Karpas-422 (cell line): Measurements from ENCODE around the gene TUT4. TPM values are rescaled to one million over a fixed set of nuclear protein-coding genes. Genes with fewer than 3 reads are reported as not detected.

Source experiments
- DNase-seq: peaks from one replicate; pipeline ENCODE4 v3.0.0-alpha.2; 2015
- H2AFZ ChIP-seq: fragments of 200-600 bp; sonication (generic); 2 replicates; pipeline ENCODE4 v1.6.1; 2014; ENCODE audit warnings: antibody characterized with exemption, low read length, mixed read lengths
- H3K27ac ChIP-seq: fragments of 200-600 bp; sonication (generic); 2 replicates; pipeline ENCODE4 v1.5.1; 2014; ENCODE audit warnings: mild to moderate bottlenecking, low read length, moderate library complexity
- H3K27me3 ChIP-seq: fragments of 200-600 bp; sonication (generic); 2 replicates; pipeline ENCODE4 v1.6.1; 2014; ENCODE audit warnings: low read length, mixed read lengths
- H3K36me3 ChIP-seq: fragments of 200-600 bp; sonication (generic); 2 replicates; pipeline ENCODE4 v1.6.1; 2014; ENCODE audit warnings: low read length, mixed read lengths; ENCODE audit not compliant: insufficient read depth
- H3K4me1 ChIP-seq: fragments of 200-600 bp; sonication (generic); 2 replicates; pipeline ENCODE4 v1.6.1; 2014; ENCODE audit warnings: mild to moderate bottlenecking, low read length, mixed read lengths
- H3K4me2 ChIP-seq: fragments of 200-600 bp; sonication (generic); 2 replicates; pipeline ENCODE4 v1.6.1; 2014; ENCODE audit warnings: low read length, low read depth, mild to moderate bottlenecking; ENCODE audit not compliant: poor library complexity, severe bottlenecking
- H3K4me3 ChIP-seq: fragments of 200-600 bp; sonication (generic); 2 replicates; pipeline ENCODE4 v1.5.1; 2014; ENCODE audit warnings: mild to moderate bottlenecking, antibody characterized with exemption, low read length, mixed read lengths
- H3K79me2 ChIP-seq: fragments of 200-600 bp; sonication (generic); 2 replicates; pipeline ENCODE4 v1.6.1; 2014; ENCODE audit warnings: mild to moderate bottlenecking, low read length, mixed read lengths
- H3K9ac ChIP-seq: fragments of 200-600 bp; sonication (generic); 2 replicates; pipeline ENCODE4 v1.6.0; 2014; ENCODE audit warnings: low read length
- H3K9me2 ChIP-seq: fragments of 200-600 bp; sonication (generic), shearing (Covaris generic); replicated peaks from 2 replicates; pipeline ENCODE4 v1.6.0; 2014; ENCODE audit warnings: mild to moderate bottlenecking, low read length, moderate library complexity; ENCODE audit not compliant: insufficient read depth
- H3K9me3 ChIP-seq: fragments of 300-700, 200-600 bp; sonication (generic); 2 replicates; pipeline ENCODE4 v1.6.1; 2014; ENCODE audit warnings: low read length, mixed read lengths
- H4K20me1 ChIP-seq: fragments of 200-600 bp; sonication (generic); 2 replicates; pipeline ENCODE4 v1.6.1; 2014; ENCODE audit warnings: mild to moderate bottlenecking, antibody characterized with exemption, low read length, low read depth; ENCODE audit not compliant: insufficient read depth
- total RNA-seq: library from RNA; depleted of rRNA; stranded (reverse); fragments of >200 nt; shearing (Covaris generic); gene quantifications from 2 replicates; pipeline ENCODE4 v1.2.3, GENCODE V29; 2014; ENCODE audit warnings: low replicate concordance; rRNA removed

The TUT4 gene
- 53.6 and 97.8 TPM in 2 replicates for total RNA-seq

GRCh38 chr1:52552505-52553361 lies at the start of gene TUT4:
Gene TUT4, minus strand, starts transcription at chr1:52553092. Its CDS starts 26,812 bp downstream, at chr1:52526280.
- Histone ChIP-seq H3K79me2 (peaks cover 52% of the 10 kb centered on the region), H2AFZ (peak within 1 kb of the TSS; percentile 81)
- peak; percentile 94 for DNase-seq

GRCh38 chr1:52601991-52602855 lies 49.3 kb upstream of the TUT4 start, which contains the start of gene GPX7:
Gene GPX7, plus strand, starts transcription at chr1:52602371. Its CDS starts 39 bp downstream, at chr1:52602410.
- H3K27me3 ChIP-seq: no peaks in the 10 kb centered on the region
- H3K36me3 ChIP-seq: peaks cover 22% of the 10 kb centered on the region; the same call in 1 of the 2 replicates
- no peaks in the 10 kb centered on the region for H3K9me2 ChIP-seq
- peak within 1 kb of the TSS; percentile 96 for H2AFZ ChIP-seq
- peaks cover 27% of the 10 kb centered on the region for H3K4me1 ChIP-seq
- H3K4me3 ChIP-seq: peak within 1 kb of the TSS; percentile 87
- no peaks in the 10 kb centered on the region for H3K9me3 ChIP-seq
- H3K79me2 ChIP-seq: peaks cover 41% of the 10 kb centered on the region
- H3K27ac ChIP-seq: peak within 1 kb of the TSS; percentile 68
- DNase-seq: peak; percentile 86
- peak within 1 kb of the TSS; percentile 95 for H3K9ac ChIP-seq
- H4K20me1 ChIP-seq: no peaks in the 10 kb centered on the region
- H3K4me2 ChIP-seq: peak within 1 kb of the TSS; percentile 93

More at GRCh38 chr1:52552505-52553361, at the start of gene TUT4:
- H4K20me1 ChIP-seq: no peaks in the 10 kb centered on the region; the same call in 1 of the 2 replicates
- peak within 1 kb of the TSS; percentile 89 for H3K4me3 ChIP-seq
- peak within 1 kb of the TSS; percentile 91 for H3K27ac ChIP-seq
- peaks cover 2% of the 10 kb centered on the region; the same call in 1 of the 2 replicates for H3K36me3 ChIP-seq
- peak within 1 kb of the TSS; percentile 86 for H3K4me2 ChIP-seq
- H3K27me3 ChIP-seq: no peaks in the 10 kb centered on the region
- H3K4me1 ChIP-seq: peaks cover 37% of the 10 kb centered on the region
- no peaks in the 10 kb centered on the region for H3K9me3 ChIP-seq
- peak within 1 kb of the TSS; percentile 90 for H3K9ac ChIP-seq
- H3K9me2 ChIP-seq: no peaks in the 10 kb centered on the region

GRCh38 chr1:52601519-52601918 lies 48.6 kb upstream of the TUT4 start:
- peak overlapping the region; percentile 87 for H3K4me3 ChIP-seq

GRCh38 chr1:52600533-52601179 lies 47.8 kb upstream of the TUT4 start:
- Histone ChIP-seq H3K9me2 (no peaks in the 10 kb centered on the region), H3K36me3 (peaks cover 7% of the 10 kb centered on the region; the same call in 1 of the 2 replicates), H3K9ac (no peak overlapping the region), H3K79me2 (peaks cover 37% of the 10 kb centered on the region), H2AFZ (0 out of 2 replicates have a peak overlapping the region, but pooled peaks have one; percentile 96), H3K4me3 (no peak overlapping the region), H3K4me1 (peaks cover 27% of the 10 kb centered on the region), H3K4me2 (peak overlapping the region; percentile 93), H3K27me3 (no peaks in the 10 kb centered on the region), H3K9me3 (no peaks in the 10 kb centered on the region), H4K20me1 (no peaks in the 10 kb centered on the region), H3K27ac (no peak overlapping the region)
- DNase-seq: no peak

More at GRCh38 chr1:52601519-52601918, 48.6 kb upstream of the TUT4 start:
- no peaks in the 10 kb centered on the region for H3K9me2 ChIP-seq
- H3K36me3 ChIP-seq: peaks cover 16% of the 10 kb centered on the region; the same call in 1 of the 2 replicates
- peak overlapping the region; percentile 95 for H3K9ac ChIP-seq
- peaks cover 41% of the 10 kb centered on the region for H3K79me2 ChIP-seq
- no peak overlapping the region for H3K27ac ChIP-seq
- DNase-seq: no peak
- H3K9me3 ChIP-seq: no peaks in the 10 kb centered on the region
- H3K27me3 ChIP-seq: no peaks in the 10 kb centered on the region
- H3K4me1 ChIP-seq: peaks cover 27% of the 10 kb centered on the region
- peak overlapping the region; percentile 93 for H3K4me2 ChIP-seq
- peak overlapping the region; percentile 96 for H2AFZ ChIP-seq
- no peaks in the 10 kb centered on the region for H4K20me1 ChIP-seq

GRCh38 chr1:52599236-52599635 lies 46.3 kb upstream of the TUT4 start:
- Histone ChIP-seq H4K20me1 (no peaks in the 10 kb centered on the region), H3K79me2 (peaks cover 27% of the 10 kb centered on the region), H3K9ac (no peak overlapping the region), H3K27ac (no peak overlapping the region), H3K27me3 (no peaks in the 10 kb centered on the region), H3K9me3 (no peaks in the 10 kb centered on the region), H3K9me2 (no peaks in the 10 kb centered on the region), H2AFZ (no peak overlapping the region), H3K4me3 (no peak overlapping the region), H3K4me2 (no peak overlapping the region), H3K36me3 (no peaks in the 10 kb centered on the region), H3K4me1 (peaks cover 24% of the 10 kb centered on the region)
- no peak for DNase-seq

- Histone ChIP-seq H3K9me3 (no peaks in the 10 kb centered on the region), H3K27me3 (no peaks in the 10 kb centered on the region), H2AFZ (no peak overlapping the region), H3K79me2 (peaks cover 22% of the 10 kb centered on the region), H3K4me1 (peaks cover 19% of the 10 kb centered on the region), H3K9ac (no peak overlapping the region), H3K36me3 (no peaks in the 10 kb centered on the region), H3K9me2 (no peaks in the 10 kb centered on the region), H3K27ac (no peak overlapping the region), H4K20me1 (no peaks in the 10 kb centered on the region), H3K4me2 (no peak overlapping the region), H3K4me3 (no peak overlapping the region)
- no peak for DNase-seq
These were observed 45.8 kb upstream of the TUT4 start for GRCh38 chr1:52598729-52599128.

- H3K27me3 ChIP-seq: no peaks in the 10 kb centered on the region
These were observed 45.0 kb upstream of the TUT4 start for GRCh38 chr1:52597912-52598311.

More at GRCh38 chr1:52597912-52598311, 45.0 kb upstream of the TUT4 start:
- Histone ChIP-seq H3K9me2 (no peaks in the 10 kb centered on the region), H2AFZ (no peak overlapping the region), H3K36me3 (no peaks in the 10 kb centered on the region), H4K20me1 (no peaks in the 10 kb centered on the region), H3K4me3 (no peak overlapping the region), H3K4me2 (no peak overlapping the region), H3K9me3 (no peaks in the 10 kb centered on the region), H3K27ac (no peak overlapping the region), H3K79me2 (peaks cover 13% of the 10 kb centered on the region), H3K4me1 (peaks cover 17% of the 10 kb centered on the region), H3K9ac (no peak overlapping the region)
- DNase-seq: no peak
